HG03064 (cell line): ENCODE measurements around the gene FXYD5.

ENCODE experiments used
- ATAC-seq: cut with Tn5 transposase; IDR thresholded peaks from one replicate; pipeline ENCODE4 v1.9.1; 2021; ENCODE audit warnings: low read depth; ENCODE audit not compliant: unreplicated experiment

FXYD5 gene

GRCh38 chr19:35155441-35155840, 906 bp downstream of the FXYD5 start:
- no peak for ATAC-seq

DNA sequence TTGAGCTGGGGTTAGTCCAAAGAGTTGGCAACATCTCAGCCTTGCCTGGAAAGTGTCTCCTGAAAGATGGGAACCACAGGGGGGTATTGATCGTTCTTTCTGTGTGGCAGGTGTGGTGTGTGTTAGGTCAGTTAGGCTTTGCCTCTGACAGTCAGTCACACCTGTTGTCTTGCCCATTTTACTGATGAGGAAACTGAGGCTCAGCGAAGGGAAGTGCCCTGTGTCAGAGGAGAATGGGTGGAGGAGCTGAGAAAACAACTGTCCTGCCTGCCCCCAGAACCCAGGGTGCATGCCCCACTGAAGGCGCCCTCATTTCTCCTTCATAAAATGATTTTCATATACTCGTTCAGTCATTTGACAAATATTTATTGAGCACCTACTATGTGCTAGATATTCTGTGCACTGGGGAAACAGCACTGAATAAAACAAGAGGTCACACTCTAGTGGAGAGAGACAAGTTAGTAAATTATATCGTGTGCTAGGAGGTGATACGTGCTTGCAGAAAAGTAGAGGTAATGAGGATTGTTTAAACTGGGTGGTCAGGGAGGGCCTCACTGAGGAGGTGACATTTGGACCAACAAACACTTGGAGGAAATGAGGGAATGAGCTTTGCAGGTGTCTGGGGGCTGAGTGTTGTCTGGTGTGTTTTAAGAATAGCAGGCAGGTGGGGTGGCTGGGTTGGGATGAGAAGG, 1.6 kb downstream of the FXYD5 start:
- ATAC-seq = no peak

GRCh38 chr19:35156673-35157014, 2.1 kb downstream of the FXYD5 start:
- no peak for ATAC-seq

- no peak for ATAC-seq
Measured at GRCh38 chr19:35157431-35157830, 2.9 kb downstream of the FXYD5 start.

GRCh38 chr19:35159606-35160005, 5.1 kb downstream of the FXYD5 start:
- ATAC-seq = no peak

- no peak for ATAC-seq
Measured at GRCh38 chr19:35160629-35161433, 6.3 kb downstream of the FXYD5 start.

GRCh38 chr19:35161434-35161743, 6.9 kb downstream of the FXYD5 start:
- no peak for ATAC-seq

DNA sequence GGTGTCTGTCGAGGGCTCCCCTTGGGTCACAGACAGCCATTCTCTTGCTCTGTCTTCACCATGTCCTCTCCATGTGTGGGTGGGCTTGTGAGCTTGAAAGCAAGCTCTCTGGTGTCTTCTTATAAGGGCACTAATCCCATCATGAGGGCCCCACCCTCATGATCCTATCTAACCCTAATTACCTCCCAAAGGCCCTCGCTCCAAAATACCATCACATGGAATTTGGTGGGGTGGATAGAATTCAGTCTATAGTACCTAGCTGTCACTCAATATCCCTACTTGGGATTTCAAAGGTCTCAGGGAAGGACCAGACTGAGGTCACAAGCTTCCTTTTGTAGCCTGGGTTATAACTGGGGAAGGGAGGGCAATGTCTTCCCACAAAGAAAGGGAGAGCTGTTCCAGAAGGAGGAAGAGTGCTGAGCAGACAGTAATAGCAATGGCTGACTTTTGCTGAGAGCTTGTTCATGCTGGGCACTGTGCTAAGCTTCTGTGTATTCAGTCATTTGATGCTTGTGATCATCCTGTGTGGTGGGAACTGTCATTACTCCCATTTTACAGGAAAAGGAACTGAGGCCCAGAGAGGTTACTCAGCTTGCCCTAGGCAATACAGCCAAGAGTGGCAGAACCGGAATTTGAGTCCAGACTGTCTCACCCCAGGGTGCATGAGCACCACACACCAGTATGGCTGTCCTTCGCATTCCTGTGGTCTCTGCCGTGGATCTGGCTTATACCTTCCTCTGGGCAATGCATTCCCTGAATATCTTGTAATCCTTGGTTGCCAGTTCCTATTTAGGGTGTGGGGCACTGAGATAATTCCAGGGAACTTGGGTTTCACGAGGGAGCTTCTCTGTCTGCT, 8.2 kb downstream of the FXYD5 start:
- no peak for ATAC-seq

- no peak for ATAC-seq
Measured at GRCh38 chr19:35164418-35164817, 9.9 kb downstream of the FXYD5 start.

DNA sequence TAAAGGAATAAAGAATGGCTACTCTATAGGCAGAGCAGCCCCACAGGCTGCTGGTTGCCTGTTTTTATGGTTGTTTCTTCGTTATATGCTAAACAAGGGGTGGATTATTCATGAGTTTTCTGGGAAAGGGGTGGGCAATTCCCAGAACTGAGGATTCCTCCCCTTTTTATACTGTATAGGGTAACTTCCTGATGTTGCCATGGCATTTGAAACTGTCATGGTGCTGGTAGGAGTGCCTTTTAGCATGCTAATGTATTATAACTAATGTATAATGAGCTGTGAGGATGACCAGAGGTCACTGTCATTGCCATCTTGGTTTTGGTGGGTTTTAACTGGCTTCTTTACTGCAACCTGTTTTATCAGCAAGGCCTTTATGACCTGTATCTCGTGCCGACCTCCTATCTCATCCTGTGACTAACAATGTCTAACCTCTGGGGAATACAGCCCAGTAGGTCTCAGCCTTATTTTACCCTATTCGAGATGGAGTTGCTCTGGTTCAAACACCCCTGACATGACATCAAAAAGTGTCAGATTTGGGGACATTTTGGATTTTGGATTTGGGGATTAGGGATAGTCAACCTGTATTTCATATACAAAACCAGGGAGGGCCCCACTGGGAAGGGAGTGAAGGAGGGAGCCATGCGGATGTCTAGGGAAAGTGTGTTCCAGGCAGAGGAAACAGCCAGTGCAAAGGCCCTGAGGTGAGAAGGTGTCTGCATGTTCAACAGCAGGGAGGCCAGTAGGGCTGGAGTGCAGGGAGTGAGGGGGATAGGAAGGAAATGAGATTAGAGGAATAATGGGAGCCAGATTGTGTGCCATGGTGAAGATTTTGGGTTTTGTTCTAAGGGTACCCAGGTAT, 10.9 kb downstream of the FXYD5 start:
- ATAC-seq = no peak

DNA sequence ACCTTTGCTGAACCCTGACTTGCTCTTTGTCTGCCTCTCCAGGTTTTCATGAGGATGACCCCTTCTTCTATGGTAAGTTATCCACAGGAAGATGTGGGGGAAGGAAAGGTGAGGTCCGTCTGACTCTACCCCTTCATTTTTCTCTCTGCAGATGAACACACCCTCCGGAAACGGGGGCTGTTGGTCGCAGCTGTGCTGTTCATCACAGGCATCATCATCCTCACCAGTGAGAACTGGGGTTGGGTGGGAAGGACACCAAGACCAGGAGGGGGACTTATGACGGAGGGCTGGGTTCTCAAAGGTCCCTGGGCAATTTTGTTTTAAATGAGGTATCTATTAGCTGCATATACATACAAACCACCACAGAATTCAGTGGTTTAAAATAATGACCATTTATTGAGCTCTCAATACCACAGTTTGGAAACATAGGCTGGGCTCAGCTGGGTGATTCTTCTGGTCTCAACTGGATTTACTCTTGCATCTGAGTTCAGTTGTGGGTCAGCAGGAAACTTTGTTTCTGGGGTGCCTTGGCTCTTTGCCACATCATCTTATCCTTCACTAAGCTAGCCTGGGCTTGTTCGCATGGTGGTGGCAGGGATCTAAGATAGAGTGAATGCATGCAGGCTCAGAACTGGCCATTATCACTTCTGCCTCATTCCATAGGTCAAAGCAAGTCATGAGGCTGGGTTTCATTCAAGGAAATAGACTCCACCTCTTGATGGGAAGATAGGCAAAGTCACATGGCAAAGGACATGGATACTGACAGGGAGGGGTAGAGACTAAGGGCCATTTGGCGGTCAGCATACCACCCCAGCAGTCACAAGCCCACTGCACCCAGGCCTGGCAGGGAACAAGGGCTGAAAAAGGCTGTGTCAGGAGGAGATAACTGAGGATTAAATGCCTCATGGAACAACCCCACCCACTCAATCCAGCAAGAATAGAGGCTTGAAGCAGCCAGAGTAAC, 11.8 kb downstream of the FXYD5 start:
- no peak for ATAC-seq

GRCh38 chr19:35167251-35168119, 12.9 kb downstream of the FXYD5 start:
- ATAC-seq = no peak

DNA sequence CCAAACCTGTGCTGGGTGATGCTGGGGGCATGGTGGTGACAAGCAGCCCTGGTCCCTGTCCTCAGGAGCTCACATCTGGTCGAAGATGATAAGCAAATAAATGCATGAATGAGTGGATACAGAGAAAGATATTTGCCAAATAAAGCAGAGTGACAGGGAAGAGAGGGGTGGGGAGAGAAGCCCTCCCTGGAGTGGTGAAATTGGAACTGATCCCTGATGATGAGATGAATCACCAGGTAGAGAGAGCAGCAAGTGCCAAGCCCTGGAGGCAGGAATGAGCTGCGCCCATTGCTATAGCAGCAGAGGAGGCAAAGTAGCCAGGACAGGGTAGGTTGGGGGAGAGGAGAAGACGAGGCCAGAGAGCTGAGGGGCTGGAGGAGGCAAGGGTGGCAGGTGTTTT, 13.7 kb downstream of the FXYD5 start:
- ATAC-seq = no peak

- ATAC-seq = no peak
Measured at GRCh38 chr19:35169221-35169995, 14.9 kb downstream of the FXYD5 start.

GRCh38 chr19:35170359-35171061, 16.0 kb downstream of the FXYD5 start:
- no peak for ATAC-seq

DNA sequence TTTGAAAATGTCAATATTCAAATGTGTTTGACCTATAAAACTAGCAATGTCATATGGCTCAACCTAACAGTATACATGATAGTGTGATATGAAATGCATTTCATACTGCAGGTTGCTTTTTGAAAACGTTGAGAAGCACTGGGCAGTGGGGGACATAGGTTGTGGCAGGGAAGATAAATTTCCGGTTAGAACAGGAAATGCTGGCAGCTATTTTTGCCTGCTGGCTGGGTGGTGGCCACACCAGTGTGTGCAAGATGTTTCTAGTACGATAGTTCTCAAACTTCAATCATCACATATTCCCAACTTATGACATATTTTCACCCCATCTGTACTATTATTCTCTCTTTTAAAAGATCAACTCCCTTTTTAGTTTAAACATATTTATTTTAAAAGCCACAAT, 17.2 kb downstream of the FXYD5 start:
- ATAC-seq = no peak

GRCh38 chr19:35174226-35174625, 19.7 kb downstream of the FXYD5 start:
- no peak for ATAC-seq
